Neural cell (in vitro differentiated cells): ENCODE data around the gene ATP5F1D. TPM values are rescaled to one million over a fixed set of nuclear protein-coding genes. Genes with fewer than 3 reads are reported as not detected.

Source experiments
- H2AFZ ChIP-seq: fragments of 200-600, 300-800 bp; sonication (generic), shearing (Covaris generic); 2 replicates; pipeline ENCODE4 v1.6.0; 2014; ENCODE audit warnings: low read depth, mild to moderate bottlenecking, antibody characterized with exemption, low read length, moderate library complexity
- H3F3A ChIP-seq: fragments of 200-600 bp; shearing (Covaris generic); 2 replicates; pipeline ENCODE4 v1.6.1; 2016; ENCODE audit warnings: mild to moderate bottlenecking, moderate library complexity, mixed read lengths, antibody characterized with exemption, low read length; ENCODE audit not compliant: insufficient read depth, poor library complexity, severe bottlenecking
- H3K27ac ChIP-seq: fragments of 200-600, 300-800 bp; sonication (generic), shearing (Covaris generic); 2 replicates; pipeline ENCODE4 v1.5.1; 2014; ENCODE audit warnings: mild to moderate bottlenecking, low read length, moderate library complexity
- H3K27me3 ChIP-seq: fragments of 300-800, 200-600 bp; sonication (generic), shearing (Covaris generic); 2 replicates; pipeline ENCODE4 v1.6.0; 2014; ENCODE audit warnings: mild to moderate bottlenecking, low read depth, low read length, moderate library complexity; ENCODE audit not compliant: insufficient read depth
- H3K36me3 ChIP-seq: fragments of 300-800, 200-600 bp; sonication (generic), shearing (Covaris generic); 2 replicates; pipeline ENCODE4 v1.5.1; 2014; ENCODE audit warnings: mild to moderate bottlenecking, antibody characterized with exemption, low read length, moderate library complexity; ENCODE audit not compliant: insufficient read depth
- H3K4me2 ChIP-seq: fragments of 300-800, 200-600 bp; sonication (generic), shearing (Covaris generic); 2 replicates; pipeline ENCODE4 v1.6.0; 2014; ENCODE audit warnings: mild to moderate bottlenecking, low read length
- H3K4me3 ChIP-seq: fragments of 300-800, 200-600 bp; sonication (generic), shearing (Covaris generic); 2 replicates; pipeline ENCODE4 v1.5.1; 2014; ENCODE audit warnings: mild to moderate bottlenecking, low read length, moderate library complexity
- H3K79me2 ChIP-seq: fragments of 200-600 bp; shearing (Covaris generic); replicated peaks from 2 replicates; pipeline ENCODE4 v1.6.0; 2014; ENCODE audit warnings: mild to moderate bottlenecking, low read length, moderate library complexity; ENCODE audit not compliant: insufficient read depth
- H3K9ac ChIP-seq: fragments of 300-800, 200-600 bp; sonication (generic), shearing (Covaris generic); 2 replicates; pipeline ENCODE4 v1.6.1; 2016; ENCODE audit warnings: mild to moderate bottlenecking, low read length, mixed read lengths
- H3K9me2 ChIP-seq: fragments of 200-600 bp; shearing (Covaris generic); 2 replicates; pipeline ENCODE4 v1.6.1; 2016; ENCODE audit warnings: mild to moderate bottlenecking, low read length, mixed read lengths; ENCODE audit not compliant: insufficient read depth
- H3K9me3 ChIP-seq: fragments of 200-600, 300-800 bp; sonication (generic), shearing (Covaris generic); 2 replicates; pipeline ENCODE4 v1.6.1; 2016; ENCODE audit warnings: mild to moderate bottlenecking, mixed run types, low read length, moderate library complexity, mixed read lengths
- H4K20me1 ChIP-seq: fragments of 200-600 bp; shearing (Covaris generic); 2 replicates; pipeline ENCODE4 v1.6.1; 2016; ENCODE audit warnings: mild to moderate bottlenecking, mixed run types; ENCODE audit not compliant: insufficient read depth
- EP300 ChIP-seq: fragments of 450-650 bp; conservative IDR thresholded peaks from 2 replicates; pipeline ENCODE4 v1.6.1; 2014; ENCODE audit warnings: antibody characterized with exemption, mild to moderate bottlenecking, moderate library complexity; ENCODE audit not compliant: poor library complexity, severe bottlenecking
- EZH2 ChIP-seq: fragments of 200-600, 300-800 bp; shearing (Covaris generic), sonication (generic); IDR thresholded peaks from 2 replicates; pipeline ENCODE4 v1.6.1; 2014; ENCODE audit warnings: antibody characterized with exemption, low read length, borderline replicate concordance, mild to moderate bottlenecking; ENCODE audit not compliant: insufficient read depth, poor library complexity, severe bottlenecking
- MXI1 ChIP-seq: fragments of 450-650 bp; conservative IDR thresholded peaks from 2 replicates; pipeline ENCODE4 v1.6.1; 2014; ENCODE audit warnings: antibody characterized with exemption, mild to moderate bottlenecking; ENCODE audit not compliant: poor library complexity, severe bottlenecking
- REST ChIP-seq: IDR thresholded peaks from 2 replicates; pipeline ENCODE4 v1.6.1; 2012; ENCODE audit warnings: borderline replicate concordance
- SMC3 ChIP-seq: fragments of 450-650 bp; conservative IDR thresholded peaks from 2 replicates; pipeline ENCODE4 v1.6.1; 2014; ENCODE audit warnings: antibody characterized with exemption, mild to moderate bottlenecking, moderate library complexity; ENCODE audit not compliant: poor library complexity
- TAF1 ChIP-seq: IDR thresholded peaks from 2 replicates; pipeline ENCODE4 v1.6.1; 2012; ENCODE audit warnings: low read depth
- polyA plus RNA-seq: library from polyadenylated mRNA; depleted of rRNA; stranded (reverse); fragments of >200 nt; gene quantifications from 2 replicates; pipeline ENCODE4 v1.2.3, GENCODE V29; 2014

Gene ATP5F1D
- polyA plus RNA-seq, 1 donor from 2014 or later = 47.8 TPM

GRCh38 chr19:1234051-1234954 is 7.2 kb upstream of the ATP5F1D start:
- H3K27me3 ChIP-seq = no peaks in the 10 kb centered on the region
- no peak overlapping the region for H3K4me3 ChIP-seq
- H2AFZ ChIP-seq = no peak overlapping the region
- peaks cover 4% of the 10 kb centered on the region for H3F3A ChIP-seq
- TF ChIP-seq EP300 = no peak
- no peak overlapping the region for H3K4me2 ChIP-seq
- H3K36me3 ChIP-seq = no peaks in the 10 kb centered on the region
- peaks cover 13% of the 10 kb centered on the region for H3K79me2 ChIP-seq
- no peaks in the 10 kb centered on the region for H4K20me1 ChIP-seq
- H3K9me3 ChIP-seq = no peaks in the 10 kb centered on the region
- H3K27ac ChIP-seq = no peak overlapping the region
- no peak overlapping the region for H3K9ac ChIP-seq
- H3K9me2 ChIP-seq = no peaks in the 10 kb centered on the region

GRCh38 chr19:1234955-1235380 is 6.6 kb upstream of the ATP5F1D start:
- H3K4me3 ChIP-seq = no peak overlapping the region
- H3K4me2 ChIP-seq = no peak overlapping the region
- no peak overlapping the region for H3K27ac ChIP-seq

More at GRCh38 chr19:1234955-1235380, 6.6 kb upstream of the ATP5F1D start:
- H3K9me3 ChIP-seq = no peaks in the 10 kb centered on the region
- no peaks in the 10 kb centered on the region for H3K9me2 ChIP-seq
- no peaks in the 10 kb centered on the region for H3K36me3 ChIP-seq
- H3K9ac ChIP-seq = no peak overlapping the region
- H3K79me2 ChIP-seq = peaks cover 13% of the 10 kb centered on the region
- TF ChIP-seq EP300 (no peak), EZH2 (no peak), MXI1 (no peak), REST (no peak), SMC3 (no peak), TAF1 (no peak)
- no peaks in the 10 kb centered on the region for H4K20me1 ChIP-seq
- no peaks in the 10 kb centered on the region for H3K27me3 ChIP-seq
- peaks cover 4% of the 10 kb centered on the region for H3F3A ChIP-seq
- H2AFZ ChIP-seq = no peak overlapping the region
